ENCODE measurements around the gene COL23A1.

- TF ChIP-seq CTCF (IDR thresholded peaks at IDR 0.05), result no peak
- no peak for TF ChIP-seq EZH2 (IDR thresholded peaks at IDR 0.05; ENCODE audit: borderline replicate concordance, insufficient read depth, low read depth, low read length, poor library complexity, severe bottlenecking)
Observed at GRCh38 chr5:178526773-178527457, 63.3 kb downstream of the COL23A1 start.

All from B cell (primary cell).